Stimulated activated CD4-positive, alpha-beta T cell treated with anti-CD3 and anti-CD28 coated beads, Interleukin-1b, Interleukin-23, amount 100 ng/mL, for 48 hours (primary cell): Measurements from ENCODE around the gene LIMS2.

Experiments
- DNase-seq: peaks from one replicate; pipeline ENCODE4 v3.0.0-alpha.2; 2020

The LIMS2 gene

GRCh38 chr2:127700527-127701192 lies 25.3 kb upstream of the LIMS2 start:
- peak; percentile 23 for DNase-seq

DNA sequence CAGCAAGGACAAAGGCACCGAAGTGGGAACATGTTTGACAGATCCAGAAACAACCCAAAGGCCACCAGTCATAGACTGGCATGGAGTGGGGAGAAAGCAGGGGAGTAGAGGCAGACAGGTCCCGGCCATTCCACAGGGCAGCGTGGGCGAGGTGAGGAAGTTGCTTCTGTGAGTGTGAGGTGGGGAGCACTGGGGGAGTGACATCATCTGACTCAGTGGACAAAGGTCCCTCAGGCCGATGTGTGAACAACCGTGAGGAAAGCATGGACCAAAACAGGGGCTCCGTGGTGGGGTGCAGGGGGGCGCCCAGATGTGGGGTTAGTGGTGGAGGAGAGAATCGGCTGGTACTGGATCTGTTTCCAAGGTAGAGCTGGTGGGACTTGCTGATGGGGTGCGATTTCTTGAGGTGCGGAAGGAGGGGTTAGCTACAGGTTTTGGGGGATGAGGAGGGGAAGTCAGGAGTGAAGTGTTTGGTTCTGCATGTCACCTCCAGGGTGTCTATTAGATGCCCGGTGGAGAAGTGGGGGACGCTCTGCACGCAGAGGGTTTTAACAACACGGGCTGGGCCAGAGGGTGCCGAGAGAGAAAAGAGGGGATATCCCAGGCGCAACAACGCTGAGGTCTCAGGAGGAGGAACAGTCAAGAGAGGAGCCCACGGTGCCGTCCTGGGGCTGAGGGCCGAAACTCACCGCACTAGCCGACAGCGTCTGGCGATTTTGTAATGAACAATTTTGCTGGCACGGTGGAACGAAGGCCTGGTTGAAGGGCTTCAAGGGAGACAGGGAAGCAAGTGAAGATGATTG lies 23.4 kb upstream of the LIMS2 start:
- no peak for DNase-seq

DNA sequence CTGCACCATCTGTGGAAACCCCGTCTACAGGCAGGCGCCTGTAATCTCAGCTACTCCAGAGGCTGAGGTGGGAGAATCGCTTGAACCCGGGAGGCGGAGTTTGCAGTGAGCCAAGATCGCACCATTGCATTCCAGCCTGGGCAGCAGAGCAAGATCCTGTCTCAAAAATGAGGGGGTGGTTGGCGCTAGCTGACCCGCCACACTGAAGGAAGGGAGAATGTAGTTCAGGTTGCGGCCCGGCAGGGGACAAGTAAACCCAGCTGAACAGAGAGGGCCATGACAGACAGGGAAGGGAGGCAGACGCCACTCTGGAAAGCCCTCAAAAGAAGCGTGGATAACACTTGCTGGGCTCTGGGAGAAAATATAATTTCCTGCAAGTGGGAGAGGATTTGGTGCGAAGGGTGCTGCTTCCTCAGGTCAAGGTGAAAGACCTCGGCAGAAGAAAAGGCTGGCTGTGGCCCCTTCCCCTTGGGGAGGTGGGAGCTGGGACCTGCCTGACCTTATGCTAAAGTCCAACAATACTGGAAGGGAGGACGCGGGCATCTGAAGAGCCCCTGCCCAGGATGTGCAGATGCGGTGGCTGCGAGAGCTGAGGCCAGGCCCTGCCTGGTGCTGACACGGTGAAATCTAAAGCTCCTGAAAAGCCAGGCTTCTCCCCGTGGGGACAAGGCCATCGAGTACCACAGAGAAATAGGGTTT lies 22.3 kb upstream of the LIMS2 start:
- DNase-seq, result no peak

DNA sequence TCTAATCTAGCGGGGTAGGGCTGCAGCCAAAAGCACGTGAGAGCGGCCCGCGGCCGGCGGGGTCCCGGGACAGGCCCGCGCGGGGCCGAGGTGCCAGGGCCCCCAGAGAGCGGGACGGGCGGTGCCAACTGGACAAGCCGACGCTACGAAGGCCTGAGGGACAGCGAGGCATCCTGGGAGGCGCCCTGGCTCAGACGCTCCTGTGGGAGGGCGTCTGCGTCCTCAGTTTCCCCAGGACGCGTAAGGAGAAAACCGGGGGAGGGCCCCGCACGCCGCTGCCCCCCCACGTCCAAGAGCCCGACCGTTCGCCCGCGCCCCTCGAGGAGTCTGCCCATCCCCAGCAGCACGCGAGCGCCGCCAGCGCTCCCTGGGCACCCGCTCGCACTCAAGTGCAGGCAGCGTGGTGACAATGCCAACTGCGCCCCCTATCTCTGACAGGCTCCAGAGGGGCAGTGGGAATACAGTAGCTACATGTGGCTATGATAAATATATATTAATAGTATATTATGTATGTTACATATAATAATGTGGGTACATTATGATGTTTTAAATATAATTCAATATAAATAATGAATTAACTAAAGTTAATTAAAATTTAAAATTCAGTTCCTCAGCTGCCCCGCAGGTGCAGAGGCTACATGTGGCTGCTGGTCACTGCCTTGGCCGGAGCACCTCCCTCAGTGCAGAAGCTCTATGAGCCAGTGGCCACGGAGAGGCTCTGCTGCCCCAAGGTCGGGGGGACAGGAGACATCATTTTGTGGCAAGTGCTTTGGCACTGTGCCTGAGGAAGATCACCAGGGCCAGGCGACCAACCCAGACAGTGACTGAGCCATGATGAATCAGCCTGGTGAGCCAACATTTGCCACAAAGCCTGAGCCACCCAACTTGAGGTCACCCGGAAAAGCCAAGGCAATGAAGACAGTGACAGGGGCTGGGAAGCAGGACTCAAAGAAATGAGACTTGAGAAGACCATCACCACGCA lies 20.5 kb upstream of the LIMS2 start:
- peak; percentile 51 for DNase-seq

DNA sequence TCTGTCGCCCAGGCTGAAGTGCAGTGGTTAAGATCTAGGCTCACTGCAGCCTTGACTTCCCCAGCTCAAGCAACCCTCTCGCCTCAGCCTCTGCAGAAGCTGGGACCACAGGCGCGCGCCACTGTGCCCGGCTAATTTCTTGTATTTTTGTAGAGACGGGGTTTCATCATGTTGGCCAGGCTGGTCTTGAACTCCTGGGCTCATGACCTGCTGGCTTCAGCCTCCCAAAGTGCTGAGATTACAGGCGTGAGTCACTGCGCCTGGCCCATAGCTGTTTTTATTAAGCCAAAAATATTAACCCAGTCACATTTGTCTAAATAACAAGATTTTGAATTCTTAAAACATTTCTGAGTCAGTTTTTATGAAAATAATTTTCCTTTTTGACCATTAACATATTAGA lies 19.7 kb upstream of the LIMS2 start:
- no peak for DNase-seq

DNA sequence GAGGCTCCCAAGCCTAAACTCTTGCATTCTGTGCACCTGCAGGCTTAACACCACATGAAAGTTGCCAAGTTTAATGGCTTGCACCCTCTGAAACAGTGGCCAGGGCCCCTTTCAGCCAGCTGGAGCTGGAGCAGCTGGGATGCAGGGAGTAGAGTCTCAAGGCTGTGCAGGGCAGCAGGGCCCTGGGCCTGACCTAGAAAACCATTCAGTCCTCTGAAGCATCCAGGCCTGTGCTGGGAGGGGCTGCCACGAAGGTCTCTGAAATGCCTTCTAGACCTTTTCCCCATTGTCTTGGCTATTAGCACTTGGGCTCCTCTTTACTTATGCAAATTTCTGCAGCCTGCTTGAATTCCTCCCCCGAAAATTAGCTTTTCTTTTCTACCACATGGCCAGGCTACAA lies 15.4 kb upstream of the LIMS2 start:
- no peak for DNase-seq

DNA sequence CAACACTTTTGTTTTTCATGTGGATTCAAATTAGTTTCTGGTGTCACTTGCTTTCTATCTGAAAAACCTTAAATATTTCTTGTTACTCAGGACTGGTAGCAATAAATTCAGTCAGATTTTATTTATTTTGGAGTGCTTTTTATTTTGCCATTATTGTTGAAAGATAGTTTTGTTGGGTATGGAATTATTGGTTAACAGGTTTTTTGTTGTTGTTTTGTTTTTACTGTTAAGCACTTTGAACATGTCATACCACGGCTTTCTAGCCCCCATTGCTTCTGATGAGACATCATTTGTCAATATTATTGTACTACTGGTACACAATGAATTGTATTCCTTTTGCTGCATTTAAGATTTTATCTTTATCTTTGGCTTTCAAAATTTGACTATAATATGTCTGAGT lies 13.1 kb upstream of the LIMS2 start:
- no peak for DNase-seq

DNA sequence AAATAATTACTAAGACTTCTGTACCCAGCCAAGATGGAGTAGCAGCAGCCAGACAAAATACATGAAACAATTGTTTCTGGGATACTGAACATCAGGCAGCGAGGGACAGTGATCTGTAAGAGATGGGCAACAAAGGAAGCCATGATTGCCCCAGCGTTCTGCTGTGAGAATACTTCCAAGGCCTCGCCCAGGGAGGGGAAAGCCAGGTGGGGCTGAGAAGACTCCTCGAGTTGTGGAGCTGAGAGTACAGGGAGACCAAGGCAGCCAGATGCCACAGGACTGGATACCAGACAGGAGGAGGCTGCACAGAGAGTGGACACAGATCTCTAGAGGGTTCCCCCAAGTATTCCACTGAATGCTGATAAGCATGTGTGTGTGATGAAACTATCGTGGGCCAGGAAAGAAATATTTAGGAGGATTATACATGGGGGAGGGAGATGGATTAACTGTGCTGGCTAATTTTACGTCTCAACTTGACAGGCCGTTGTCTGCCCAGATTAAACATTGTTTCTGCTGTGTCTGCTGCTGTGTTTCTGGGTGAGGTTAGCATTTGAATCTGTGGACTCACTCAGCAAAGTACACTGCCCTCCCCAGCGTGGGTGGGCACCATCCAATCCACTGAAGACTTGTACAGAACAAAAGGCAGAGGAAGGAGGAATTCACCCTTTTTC lies 10.2 kb upstream of the LIMS2 start:
- DNase-seq, result no peak

DNA sequence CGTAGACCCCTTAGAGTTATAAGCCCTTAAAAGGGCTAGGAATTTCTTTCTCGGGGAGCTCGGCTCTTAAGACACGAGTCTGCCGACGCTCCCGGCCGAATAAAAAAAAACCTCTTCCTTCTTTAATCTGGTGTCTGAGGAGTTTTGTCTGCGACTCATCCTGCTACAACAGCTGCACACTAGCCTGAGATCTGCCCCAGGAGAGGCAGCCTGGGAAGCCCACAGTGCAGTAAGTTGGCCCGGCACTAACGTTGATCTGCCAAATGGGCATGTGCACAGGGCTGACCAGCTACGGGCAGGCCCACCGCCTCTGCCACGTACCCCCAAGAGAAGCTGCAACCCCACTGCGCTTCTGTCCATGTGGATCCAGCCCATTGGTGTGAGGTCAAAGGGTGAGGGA lies 8.4 kb upstream of the LIMS2 start:
- no peak for DNase-seq

DNA sequence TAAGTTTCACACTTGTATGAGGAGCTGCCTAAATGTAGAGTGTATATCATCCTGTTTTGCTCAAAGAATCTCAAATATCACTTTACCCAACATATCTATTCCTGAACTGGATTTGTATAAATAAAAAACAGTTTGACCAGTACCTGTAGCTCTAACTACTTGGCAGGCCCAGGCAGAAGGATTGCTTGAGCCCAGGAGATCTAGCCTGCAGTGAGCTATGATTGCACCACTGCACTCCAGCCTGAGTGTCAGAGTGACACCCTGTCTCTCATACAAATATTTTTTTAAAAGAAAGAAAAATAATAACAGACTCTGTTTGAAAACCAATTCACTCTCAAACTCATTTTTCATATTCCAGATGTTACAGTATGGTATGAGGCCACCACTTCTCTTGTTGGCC lies 7.7 kb upstream of the LIMS2 start:
- no peak for DNase-seq

DNA sequence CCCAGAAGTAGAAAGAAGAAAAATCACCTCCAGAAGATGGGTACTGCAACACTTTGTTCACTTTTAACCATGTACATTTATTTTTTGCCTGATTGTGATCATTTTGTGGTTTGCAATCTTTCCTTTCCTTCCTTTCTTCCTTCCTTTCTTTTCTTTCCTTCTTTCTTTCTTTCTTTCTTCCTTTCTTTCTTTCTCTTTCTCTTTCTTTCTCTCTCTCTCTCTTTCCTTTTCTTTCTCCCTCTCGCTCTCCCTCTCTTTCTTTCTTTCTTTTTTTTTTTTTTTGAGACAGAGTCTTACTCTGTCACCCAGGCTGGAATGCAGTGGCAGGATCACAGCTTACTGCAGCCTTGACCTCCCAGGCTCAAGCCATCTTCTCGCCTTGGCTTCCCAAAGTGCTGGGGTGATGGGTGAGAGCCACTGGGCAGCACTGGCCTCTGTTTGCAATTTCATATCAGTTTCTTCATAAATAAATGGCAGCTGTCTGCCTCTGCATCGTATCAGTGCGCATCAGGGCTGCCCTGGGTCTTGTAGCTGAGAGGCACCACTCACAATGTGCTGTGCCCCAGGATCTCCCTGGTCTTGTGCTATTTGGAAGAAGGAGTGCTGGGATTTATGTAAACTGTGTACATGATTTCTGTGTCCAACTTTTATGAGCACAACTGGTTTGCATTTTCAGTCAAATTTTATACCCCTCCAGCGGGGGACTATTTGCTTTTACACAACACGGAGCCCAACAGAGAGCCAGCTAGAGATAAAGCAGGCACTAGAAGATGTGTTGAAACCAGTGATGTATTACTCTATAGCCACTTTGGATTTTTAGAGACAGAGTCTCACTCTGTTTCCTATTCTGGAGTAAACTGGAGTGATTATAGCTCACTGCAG lies 6.9 kb upstream of the LIMS2 start:
- DNase-seq, result no peak

DNA sequence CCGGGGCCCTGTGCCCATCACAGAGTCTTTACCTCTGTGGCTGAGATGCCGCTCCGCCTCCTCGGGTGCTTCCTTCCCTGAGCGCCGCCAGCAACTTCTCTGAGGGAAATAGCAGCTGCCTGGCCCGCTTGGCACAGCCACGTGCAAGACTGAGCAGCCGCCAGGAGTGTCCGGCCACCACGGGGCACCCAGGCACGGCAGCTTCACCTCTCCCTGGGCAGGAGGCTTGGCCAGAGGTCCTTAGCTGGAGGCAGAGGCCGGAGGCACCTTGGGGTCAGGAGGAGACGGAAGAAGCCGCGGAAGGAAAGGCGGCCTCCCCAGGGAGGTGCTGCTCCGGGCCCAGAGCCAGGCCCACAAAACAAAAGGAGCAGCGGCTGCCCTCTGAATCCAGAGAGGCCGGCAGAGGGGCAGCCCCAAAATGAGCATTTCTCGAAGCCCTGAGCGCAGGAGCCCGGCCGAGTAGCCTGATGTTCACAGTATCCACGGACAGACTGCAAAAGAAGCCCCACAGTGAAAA lies 6.0 kb upstream of the LIMS2 start:
- DNase-seq, result no peak

DNA sequence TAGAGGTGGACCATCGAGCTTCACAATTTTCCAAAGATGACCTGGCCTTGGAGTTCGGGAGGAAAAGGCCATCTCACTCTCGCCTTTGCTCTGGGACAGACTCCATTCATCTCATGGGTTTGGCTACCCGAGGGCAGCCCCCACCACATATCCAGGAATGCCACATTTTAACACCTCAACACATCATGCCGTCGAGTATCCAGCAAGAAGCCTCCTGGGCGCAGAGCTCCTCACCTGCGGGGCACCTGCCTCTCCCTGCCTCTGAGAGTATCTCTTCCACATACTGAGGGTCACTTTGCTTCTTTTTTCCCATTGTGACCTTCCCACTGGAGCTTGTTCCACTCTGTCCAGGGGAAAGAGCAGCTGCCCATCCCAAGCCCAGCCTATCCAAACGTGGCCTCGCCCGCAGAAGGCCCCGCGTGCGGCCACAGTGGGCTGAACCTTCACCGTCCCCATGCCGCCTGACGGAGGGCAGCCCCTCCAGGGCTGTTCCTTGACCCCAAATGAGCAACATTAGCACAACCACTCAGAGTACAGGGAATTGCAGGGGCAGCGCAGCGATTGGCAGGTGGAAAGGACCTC lies 5.5 kb upstream of the LIMS2 start:
- DNase-seq, result no peak

GRCh38 chr2:127679680-127680361 lies 4.5 kb upstream of the LIMS2 start:
- no peak for DNase-seq

DNA sequence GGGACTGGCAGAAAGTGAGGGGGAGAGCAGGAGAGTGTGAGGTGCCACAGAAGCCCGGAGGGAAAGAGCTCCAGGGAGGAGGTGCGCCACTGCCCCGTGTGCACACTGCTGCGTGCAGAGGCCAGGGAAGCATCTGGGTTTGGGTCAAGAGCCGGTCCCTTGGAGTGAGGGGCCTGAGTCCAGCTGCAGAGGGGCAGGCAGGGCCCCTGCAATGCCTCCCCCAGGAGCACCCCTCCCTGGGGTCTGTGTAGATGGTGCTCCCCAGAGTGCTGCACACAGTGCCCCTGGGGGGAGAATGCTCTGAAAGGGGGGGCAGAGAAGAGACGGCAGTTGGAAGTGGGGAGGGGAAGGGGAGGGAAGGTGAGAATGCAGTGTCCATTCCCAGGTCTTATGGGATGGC lies 3.7 kb upstream of the LIMS2 start:
- DNase-seq, result no peak

DNA sequence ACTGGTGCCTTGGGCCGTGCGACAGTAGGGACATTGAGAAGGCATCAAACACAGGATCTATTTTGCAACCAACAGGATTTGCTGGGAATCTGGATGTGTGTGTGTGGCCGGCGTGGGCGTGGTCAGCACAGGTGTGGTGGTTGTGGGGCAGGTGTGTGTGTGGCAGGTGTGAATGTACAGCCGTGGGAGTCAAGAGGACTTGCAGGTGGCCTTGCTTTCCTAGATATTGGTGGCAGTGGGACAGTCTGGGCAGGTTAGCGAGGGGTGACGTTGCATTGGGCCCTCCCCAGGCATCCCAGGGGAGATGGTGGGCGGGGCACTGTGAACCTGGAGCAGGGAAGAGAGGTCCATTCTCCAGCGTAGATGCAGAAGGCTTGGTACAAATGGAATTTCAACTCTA lies 3.2 kb upstream of the LIMS2 start:
- no peak for DNase-seq

DNA sequence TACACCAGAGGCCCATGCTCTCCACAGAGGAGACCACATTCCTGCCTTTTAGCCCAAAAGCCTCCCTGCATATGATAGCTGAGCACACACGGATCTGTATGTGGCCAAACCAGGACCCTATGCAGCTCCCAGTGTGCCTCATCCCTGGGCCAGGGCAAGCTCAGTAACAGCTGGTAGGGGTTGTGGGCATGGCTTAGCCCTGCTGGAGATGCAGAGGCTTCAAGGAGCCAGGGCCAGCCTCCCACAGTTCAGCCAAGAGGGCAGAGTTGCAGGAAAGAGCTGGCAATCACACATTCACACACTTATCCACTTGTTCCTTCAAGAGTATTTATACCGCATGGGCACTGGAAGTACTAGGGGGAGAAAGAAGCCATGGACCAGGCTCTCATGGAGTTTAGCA lies 1.6 kb upstream of the LIMS2 start:
- DNase-seq, result no peak

- no peak for DNase-seq
Observed at GRCh38 chr2:127674241-127675209, 805 bp downstream of the LIMS2 start.
